ENCODE measurements around the gene ICAM4.

Gene ICAM4

GRCh38 chr19:10290357-10290875 lies 3.7 kb downstream of the ICAM4 start:
- Histone ChIP-seq H3K36me3 (peaks cover 8% of the 10 kb centered on the region), H4K20me1 (peaks cover 79% of the 10 kb centered on the region), H3K27ac (no peak overlapping the region), H3K9ac (no peak overlapping the region), H3K27me3 (peaks cover 91% of the 10 kb centered on the region), H3K4me3 (peak overlapping the region; percentile 62), H3K4me2 (peak overlapping the region; percentile 93), H3K9me3 (peaks cover 13% of the 10 kb centered on the region), H3K4me1 (peaks cover 83% of the 10 kb centered on the region)
- no peak for TF ChIP-seq Cebpa-rat (IDR thresholded peaks at IDR 0.05)

GRCh38 chr19:10290876-10291553 lies 4.3 kb downstream of the ICAM4 start:
- no peak overlapping the region for H3K27ac ChIP-seq
- peaks cover 77% of the 10 kb centered on the region for H4K20me1 ChIP-seq
- H3K9ac ChIP-seq = peak overlapping the region; percentile 22; the same call in 1 of the 2 replicates
- H3K4me3 ChIP-seq = peak overlapping the region; percentile 62
- H3K9me3 ChIP-seq = peaks cover 13% of the 10 kb centered on the region
- peaks cover 2% of the 10 kb centered on the region; the same call in 1 of the 2 replicates for H3K36me3 ChIP-seq
- peaks cover 97% of the 10 kb centered on the region for H3K27me3 ChIP-seq
- H3K4me1 ChIP-seq = peaks cover 83% of the 10 kb centered on the region
- H3K4me2 ChIP-seq = peak overlapping the region; percentile 93
- no peak for TF ChIP-seq Cebpa-rat (IDR thresholded peaks at IDR 0.05)

GRCh38 chr19:10291554-10292205 lies 4.9 kb downstream of the ICAM4 start:
- Histone ChIP-seq H4K20me1 (peaks cover 74% of the 10 kb centered on the region), H3K9ac (peak overlapping the region; percentile 22; the same call in 1 of the 2 replicates), H3K36me3 (no peaks in the 10 kb centered on the region), H3K27ac (no peak overlapping the region), H3K4me1 (peaks cover 81% of the 10 kb centered on the region), H3K27me3 (peaks cover 100% of the 10 kb centered on the region), H3K4me3 (peak overlapping the region; percentile 62), H3K4me2 (peak overlapping the region; percentile 93), H3K9me3 (peaks cover 13% of the 10 kb centered on the region)
- no peak for TF ChIP-seq Cebpa-rat (IDR thresholded peaks at IDR 0.05)

- H3K9me3 ChIP-seq = peaks cover 13% of the 10 kb centered on the region
These were observed 5.5 kb downstream of the ICAM4 start for GRCh38 chr19:10292206-10292788.

GRCh38 chr19:10292789-10293636 lies 6.3 kb downstream of the ICAM4 start:
- no peak overlapping the region for H3K27ac ChIP-seq
- peak overlapping the region; percentile 62 for H3K4me3 ChIP-seq
- H3K27me3 ChIP-seq = peaks cover 100% of the 10 kb centered on the region
- H3K36me3 ChIP-seq = no peaks in the 10 kb centered on the region
- peaks cover 68% of the 10 kb centered on the region for H3K4me1 ChIP-seq
- no peak overlapping the region for H3K9ac ChIP-seq
- H3K4me2 ChIP-seq = peak overlapping the region; percentile 93
- no peak for TF ChIP-seq Cebpa-rat (IDR thresholded peaks at IDR 0.05)
- H4K20me1 ChIP-seq = peaks cover 65% of the 10 kb centered on the region
- H3K9me3 ChIP-seq = peaks cover 13% of the 10 kb centered on the region

More at GRCh38 chr19:10292206-10292788, 5.5 kb downstream of the ICAM4 start:
- Histone ChIP-seq H3K36me3 (no peaks in the 10 kb centered on the region), H3K27me3 (peaks cover 100% of the 10 kb centered on the region), H3K4me1 (peaks cover 75% of the 10 kb centered on the region), H3K4me2 (peak overlapping the region; percentile 93), H3K27ac (no peak overlapping the region), H3K9ac (no peak overlapping the region), H3K4me3 (peak overlapping the region; percentile 62), H4K20me1 (peaks cover 70% of the 10 kb centered on the region)
- no peak for TF ChIP-seq Cebpa-rat (IDR thresholded peaks at IDR 0.05)

GRCh38 chr19:10293637-10294367 lies 7.0 kb downstream of the ICAM4 start:
- H3K27me3 ChIP-seq = peaks cover 95% of the 10 kb centered on the region
- peaks cover 63% of the 10 kb centered on the region for H4K20me1 ChIP-seq
- no peak for TF ChIP-seq Cebpa-rat (IDR thresholded peaks at IDR 0.05)
- no peaks in the 10 kb centered on the region for H3K36me3 ChIP-seq
- no peak overlapping the region for H3K4me3 ChIP-seq
- no peak overlapping the region for H3K4me2 ChIP-seq
- H3K27ac ChIP-seq = no peak overlapping the region
- no peak overlapping the region for H3K9ac ChIP-seq
- H3K9me3 ChIP-seq = peaks cover 13% of the 10 kb centered on the region
- H3K4me1 ChIP-seq = peaks cover 60% of the 10 kb centered on the region

GRCh38 chr19:10294368-10294697 lies 7.6 kb downstream of the ICAM4 start:
- Histone ChIP-seq H3K4me3 (no peak overlapping the region), H3K27ac (no peak overlapping the region), H3K4me1 (peaks cover 55% of the 10 kb centered on the region), H3K9ac (no peak overlapping the region), H3K4me2 (no peak overlapping the region), H4K20me1 (peaks cover 63% of the 10 kb centered on the region), H3K36me3 (no peaks in the 10 kb centered on the region), H3K9me3 (peaks cover 13% of the 10 kb centered on the region), H3K27me3 (peaks cover 93% of the 10 kb centered on the region)
- no peak for TF ChIP-seq Cebpa-rat (IDR thresholded peaks at IDR 0.05)

GRCh38 chr19:10295305-10295846 lies 8.6 kb downstream of the ICAM4 start:
- Histone ChIP-seq H3K27ac (no peak overlapping the region), H4K20me1 (peaks cover 57% of the 10 kb centered on the region), H3K4me2 (peak overlapping the region; percentile 75), H3K9me3 (peaks cover 13% of the 10 kb centered on the region), H3K9ac (no peak overlapping the region), H3K27me3 (peaks cover 91% of the 10 kb centered on the region), H3K36me3 (no peaks in the 10 kb centered on the region), H3K4me3 (peak overlapping the region; percentile 56), H3K4me1 (peaks cover 55% of the 10 kb centered on the region)
- TF ChIP-seq Cebpa-rat (IDR thresholded peaks at IDR 0.05) = no peak

All from BLaER1 (cell line).